HCT116 (cell line): Measurements from ENCODE around the gene DOP1A. TPM values are rescaled to one million over a fixed set of nuclear protein-coding genes. Genes with fewer than 3 reads are reported as not detected.

ENCODE experiments used
- ATAC-seq: fragments of 200-7000 bp; cut with Tn5 transposase; 2 replicates; pipeline ENCODE4 v1.9.1; 2020; ENCODE audit warnings: mild to moderate bottlenecking, moderate library complexity
- BruUV-seq: library from RNA; stranded (reverse); fragments of 400-500 nt; replicated peaks from 2 replicates; lab custom pipeline; 2021; lab: Mats Ljungman, UMichigan
- CTCF ChIA-PET: fragments of 300-600 bp; sonication (Branson Sonifier 250); formaldehyde crosslinking; loops from one replicate; lab custom pipeline; 2021; ENCODE audit warnings: antibody characterized with exemption; lab: Charles Lee
- POLR2A ChIA-PET: fragments of 300-600, 350-600 bp; sonication (Branson Sonifier 250); formaldehyde crosslinking; loops from one replicate; lab custom pipeline; 2021; ENCODE audit warnings: antibody characterized with exemption; lab: Charles Lee
- RAD21 ChIA-PET, 2 experiments: fragments of 300-600 bp; sonication (Branson Sonifier 250); formaldehyde crosslinking; loops; one replicate each; lab custom pipeline; 2023; ENCODE audit warnings: low total read pairs in 2 of 2; ENCODE audit not compliant: uncharacterized antibody in 2 of 2, unreplicated experiment in 2 of 2, low non-redundant PET in 1 of 2; lab: Charles Lee
- DNase-seq: peaks from one replicate; pipeline ENCODE4 v3.0.0-alpha.2; 2010; ENCODE audit warnings: low read depth, low spot score
- H2AFZ ChIP-seq: fragments of 200-600 bp; shearing (Covaris generic), sonication (generic); 2 replicates; pipeline ENCODE4 v1.6.1; 2017; ENCODE audit warnings: low read depth, mixed run types, mixed read lengths, antibody characterized with exemption, low read length; ENCODE audit not compliant: poor library complexity, severe bottlenecking
- H3K27ac ChIP-seq: 2 replicates; pipeline ENCODE4 v1.5.1; 2012; ENCODE audit warnings: low read depth, low read length
- H3K27me3 ChIP-seq: fragments of 200-600 bp; sonication (generic); 2 replicates; pipeline ENCODE4 v1.6.1; 2016; ENCODE audit warnings: mixed run types, low read length, mixed read lengths; ENCODE audit not compliant: insufficient read depth
- H3K36me3 ChIP-seq, 2 experiments: fragments of 200-500 bp in 1 of 2; fragments of 200-600 bp in 1 of 2; sonication (Bioruptor generic) in 1 of 2; sonication (generic) in 1 of 2; 2 replicates each; pipeline versions ENCODE4 v1.5.1 to v1.6.1; 2014 to 2016; ENCODE audit warnings: low read length in 2 of 2, inconsistent platforms in 1 of 2, mixed read lengths in 1 of 2, mixed run types in 1 of 2; ENCODE audit not compliant: insufficient read depth in 2 of 2, control insufficient read depth in 1 of 2
- H3K4me1 ChIP-seq, 2 experiments: fragments of 200-600 bp in 1 of 2; sonication (generic) in 1 of 2; 2 replicates each; pipeline versions ENCODE4 v1.5.1 to v1.6.1; 2012 to 2017; ENCODE audit warnings: low read length in 2 of 2, inconsistent platforms in 1 of 2, mild to moderate bottlenecking in 1 of 2, mixed read lengths in 1 of 2, mixed run types in 1 of 2, moderate library complexity in 1 of 2; ENCODE audit not compliant: insufficient read depth in 2 of 2, control insufficient read depth in 1 of 2
- H3K4me2 ChIP-seq: fragments of 200-600 bp; sonication (generic); 2 replicates; pipeline ENCODE4 v1.6.1; 2017; ENCODE audit warnings: mixed run types, low read length, mixed read lengths
- H3K4me3 ChIP-seq, 2 experiments: fragments of 200-600 bp in 1 of 2; sonication (generic) in 1 of 2; replicated peaks in 1 of 2; 2 replicates each; pipeline ENCODE4 v1.5.1; 2011 to 2016; ENCODE audit warnings: low read length in 2 of 2, control low read depth in 1 of 2, low read depth in 1 of 2, mild to moderate bottlenecking in 1 of 2, mixed read lengths in 1 of 2, mixed run types in 1 of 2
- H3K79me2 ChIP-seq: fragments of 200-600 bp; sonication (generic); 2 replicates; pipeline ENCODE4 v1.6.1; 2017; ENCODE audit warnings: mild to moderate bottlenecking, mixed run types, low read length, moderate library complexity, mixed read lengths; ENCODE audit not compliant: insufficient read depth
- H3K9ac ChIP-seq: fragments of 200-600 bp; sonication (generic); 2 replicates; pipeline ENCODE4 v1.6.1; 2016; ENCODE audit warnings: low read length, mixed read lengths
- H3K9me2 ChIP-seq: fragments of 200-600 bp; sonication (generic), shearing (Covaris generic); 2 replicates; pipeline ENCODE4 v1.6.1; 2017; ENCODE audit warnings: mixed run types, mild to moderate bottlenecking, moderate library complexity; ENCODE audit not compliant: insufficient read depth
- H3K9me3 ChIP-seq, 2 experiments: fragments of 200-500 bp in 1 of 2; fragments of 200-600 bp in 1 of 2; sonication (Bioruptor generic) in 1 of 2; sonication (generic) in 1 of 2; 2 replicates each; pipeline ENCODE4 v1.6.1; 2014 to 2017; ENCODE audit warnings: low read length in 2 of 2, mixed read lengths in 2 of 2, inconsistent platforms in 1 of 2, low read depth in 1 of 2, mild to moderate bottlenecking in 1 of 2, mixed run types in 1 of 2, moderate library complexity in 1 of 2; ENCODE audit not compliant: control insufficient read depth in 1 of 2, insufficient read depth in 1 of 2
- H4K20me1 ChIP-seq: fragments of 200-600 bp; sonication (generic), shearing (Covaris generic); 2 replicates; pipeline ENCODE4 v1.6.1; 2017; ENCODE audit warnings: mixed run types, mild to moderate bottlenecking, moderate library complexity; ENCODE audit not compliant: insufficient read depth
- CEBPB ChIP-seq: IDR thresholded peaks from 2 replicates; pipeline ENCODE4 v1.6.1; 2012; ENCODE audit warnings: low read depth
- EGR1 ChIP-seq: IDR thresholded peaks from 2 replicates; pipeline ENCODE4 v1.6.1; 2012; ENCODE audit warnings: low read depth
- ELF1 ChIP-seq: IDR thresholded peaks from 2 replicates; pipeline ENCODE4 v1.6.1; 2012; ENCODE audit warnings: low read depth, borderline replicate concordance
- EZH2 ChIP-seq: fragments of 200-600 bp; sonication (generic); IDR thresholded peaks from 2 replicates; pipeline ENCODE4 v1.6.1; 2017; ENCODE audit warnings: antibody characterized with exemption, mixed run types
- EZH2phosphoT487 ChIP-seq: fragments of 200-600 bp; IDR thresholded peaks from 2 replicates; pipeline ENCODE4 v1.6.1; 2018; ENCODE audit warnings: antibody characterized with exemption, borderline replicate concordance
- FOSL1 ChIP-seq: IDR thresholded peaks from 2 replicates; pipeline ENCODE4 v1.6.1; 2012; ENCODE audit warnings: low read depth
- POLR2A ChIP-seq: IDR thresholded peaks from 2 replicates; pipeline ENCODE4 v1.7.0; 2011; ENCODE audit warnings: borderline replicate concordance; ENCODE audit not compliant: insufficient read depth, insufficient read length; ENCODE audit errors: extremely low read depth
- POLR2AphosphoS5 ChIP-seq: IDR thresholded peaks from 2 replicates; pipeline ENCODE4 v1.6.1; 2011; ENCODE audit warnings: mild to moderate bottlenecking, low read depth, low read length, moderate library complexity
- RAD21 ChIP-seq: IDR thresholded peaks from 2 replicates; pipeline ENCODE4 v1.6.1; 2012; ENCODE audit warnings: low read depth, mild to moderate bottlenecking
- SP1 ChIP-seq: IDR thresholded peaks from 2 replicates; pipeline ENCODE4 v1.6.1; 2012; ENCODE audit warnings: low read depth
- SRF ChIP-seq: IDR thresholded peaks from 2 replicates; pipeline ENCODE4 v1.6.1; 2012; ENCODE audit warnings: low read depth
- TCF7L2 ChIP-seq: IDR thresholded peaks from 2 replicates; pipeline ENCODE4 v1.7.0; 2011; ENCODE audit warnings: borderline replicate concordance, inconsistent platforms; ENCODE audit not compliant: insufficient read depth, insufficient read length; ENCODE audit errors: extremely low read depth
- YY1 ChIP-seq: IDR thresholded peaks from 2 replicates; pipeline ENCODE4 v1.6.1; 2011; ENCODE audit warnings: low read length, low read depth, moderate library complexity, mild to moderate bottlenecking; ENCODE audit not compliant: insufficient replicate concordance; ENCODE audit errors: extremely low read depth
- ZFX ChIP-seq: fragments of 450-650 bp; IDR thresholded peaks from 2 replicates; pipeline ENCODE4 v1.6.1; 2017
- ZNF274 ChIP-seq: fragments of 200-500 bp; sonication (Bioruptor generic); IDR thresholded peaks from 2 replicates; pipeline ENCODE4 v1.6.1; 2014; ENCODE audit warnings: mild to moderate bottlenecking, low read depth, low read length, inconsistent platforms
- intact Hi-C: fragments of 100-400 bp; cut with micrococcal nuclease; formaldehyde crosslinking; loops from 2 replicates; pipeline ENCODE4 v1.10.0; 2022
- total RNA-seq: library from RNA; stranded (reverse); gene quantifications from one replicate; pipeline ENCODE4 v1.2.1, GENCODE V29; 2021; ENCODE audit not compliant: unreplicated experiment
- TF ChIP-seq, protein P1 (sequence below): IDR thresholded peaks from 2 replicates; pipeline ENCODE4 v1.6.1; 2012
- TF ChIP-seq, protein P2 (sequence below), 3 experiments: fragments of 200-600 bp in 1 of 3; sonication (generic) in 1 of 3; IDR thresholded peaks in 2 of 3; conservative IDR thresholded peaks in 1 of 3; 2 replicates each; pipeline ENCODE4 v1.5.1; 2012 to 2017; ENCODE audit warnings: low read depth in 2 of 3, low read length in 2 of 3, antibody characterized with exemption in 1 of 3, borderline replicate concordance in 1 of 3, control low read depth in 1 of 3, mild to moderate bottlenecking in 1 of 3, mixed read lengths in 1 of 3, mixed run types in 1 of 3, moderate library complexity in 1 of 3; ENCODE audit not compliant: insufficient read depth in 1 of 3

DOP1A gene
- total RNA-seq, 1 experiment from 2014 or later: 7.1 TPM

DNA sequence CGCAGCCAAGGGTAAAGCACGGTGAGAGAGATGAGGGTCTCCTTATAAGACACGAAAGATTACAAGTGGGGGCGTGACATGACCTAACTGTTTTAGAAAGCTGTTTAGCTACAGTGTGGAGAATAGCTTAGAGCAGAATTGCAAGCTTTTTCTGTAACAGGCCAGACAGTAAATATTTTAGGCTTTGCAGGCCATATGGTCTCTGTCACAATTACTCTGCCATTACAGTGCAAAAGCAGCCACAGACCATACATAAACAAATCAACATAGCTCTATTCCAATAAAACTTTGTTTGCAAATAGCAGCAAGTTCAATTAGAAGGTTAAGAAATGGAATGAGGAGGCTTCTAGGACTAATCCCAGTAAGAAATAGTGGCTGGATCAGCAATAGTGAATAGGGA lies 108.8 kb downstream of the DOP1A start:
- Histone ChIP-seq H3K9ac (no peak overlapping the region), H3K79me2 (no peaks in the 10 kb centered on the region), H4K20me1 (no peaks in the 10 kb centered on the region), H3K4me2 (no peak overlapping the region)
- CTCF ChIA-PET: interaction anchor here (1.3 kb wide), 1 partner anchor 111 kb away, joined by 3 read pairs; no protein-coding TSS in a partner anchor
- TF ChIP-seq SRF (no peak), RAD21 (no peak), CEBPB (no peak), ELF1 (no peak), YY1 (no peak), TCF7L2 (no peak), EZH2phosphoT487 (no peak), ZNF274 (no peak), POLR2A (no peak), EGR1 (no peak)
- TF ChIP-seq, protein P1, sequence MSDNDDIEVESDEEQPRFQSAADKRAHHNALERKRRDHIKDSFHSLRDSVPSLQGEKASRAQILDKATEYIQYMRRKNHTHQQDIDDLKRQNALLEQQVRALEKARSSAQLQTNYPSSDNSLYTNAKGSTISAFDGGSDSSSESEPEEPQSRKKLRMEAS: no peak
- TF ChIP-seq, all 23 proteins: peak for 0
- no peak overlapping the region for H3K27ac ChIP-seq
- RAD21 ChIA-PET: no interaction called here
- no peaks in the 10 kb centered on the region for H3K4me1 ChIP-seq
- no peaks in the 10 kb centered on the region for H3K9me2 ChIP-seq
- H3K36me3 ChIP-seq: peaks cover 27 to 39% of the 10 kb centered on the region in 2 experiments
- no peak for DNase-seq
- no peak for ATAC-seq
- H3K4me3 ChIP-seq: no peak overlapping the region
- H3K27me3 ChIP-seq: no peaks in the 10 kb centered on the region
- intact Hi-C loops: no loop called here
- H3K9me3 ChIP-seq: no peaks in the 10 kb centered on the region
- H2AFZ ChIP-seq: no peak overlapping the region
- POLR2A ChIA-PET: no interaction called here
- BruUV-seq: no TSS peak

DNA sequence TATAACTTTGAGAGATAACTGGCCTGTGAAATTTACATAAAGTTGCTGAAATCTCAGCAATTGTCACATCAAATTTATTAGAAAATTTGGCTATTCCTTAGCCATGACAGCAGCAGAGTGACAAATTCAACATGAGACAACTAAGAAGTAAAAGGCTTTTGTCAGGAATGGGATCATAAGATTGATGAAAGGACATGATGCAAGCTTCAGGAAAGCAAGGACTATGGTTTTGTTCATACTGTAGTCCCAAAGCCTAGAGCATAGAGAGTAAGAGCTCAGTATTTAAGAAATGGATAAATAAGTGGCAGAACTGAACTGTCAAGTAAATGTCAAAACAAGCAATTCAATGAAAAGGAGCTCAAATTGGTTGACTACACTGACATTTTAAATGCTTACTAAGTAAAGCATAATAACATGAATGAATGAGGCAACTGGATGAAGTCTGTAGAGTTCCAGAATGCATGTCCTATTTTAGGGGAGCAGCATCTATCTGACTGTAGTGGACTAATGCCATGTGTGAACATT lies 113.0 kb downstream of the DOP1A start:
- no peak for DNase-seq
- no peaks in the 10 kb centered on the region for H3K9me3 ChIP-seq
- H3K9ac ChIP-seq: no peak overlapping the region
- ChIA-PET RAD21 (no interaction called here), CTCF (no interaction called here), POLR2A (no interaction called here)
- no peaks in the 10 kb centered on the region for H3K27me3 ChIP-seq
- no peak overlapping the region for H3K27ac ChIP-seq
- BruUV-seq: no TSS peak
- intact Hi-C loops: no loop called here
- H3K9me2 ChIP-seq: no peaks in the 10 kb centered on the region
- no peak for ATAC-seq
- no peaks in the 10 kb centered on the region for H3K4me1 ChIP-seq
- H2AFZ ChIP-seq: no peak overlapping the region
- no peak overlapping the region for H3K4me2 ChIP-seq
- no peaks in the 10 kb centered on the region for H3K79me2 ChIP-seq
- H4K20me1 ChIP-seq: no peaks in the 10 kb centered on the region
- peaks cover 27 to 35% of the 10 kb centered on the region in 2 experiments; a peak in 3 of 4 replicates for H3K36me3 ChIP-seq
- no peak overlapping the region for H3K4me3 ChIP-seq
- no peak for TF ChIP-seq POLR2A
- TF ChIP-seq SP1: no peak
- TF ChIP-seq EGR1: no peak
- TF ChIP-seq RAD21: no peak
- TF ChIP-seq, protein P2, sequence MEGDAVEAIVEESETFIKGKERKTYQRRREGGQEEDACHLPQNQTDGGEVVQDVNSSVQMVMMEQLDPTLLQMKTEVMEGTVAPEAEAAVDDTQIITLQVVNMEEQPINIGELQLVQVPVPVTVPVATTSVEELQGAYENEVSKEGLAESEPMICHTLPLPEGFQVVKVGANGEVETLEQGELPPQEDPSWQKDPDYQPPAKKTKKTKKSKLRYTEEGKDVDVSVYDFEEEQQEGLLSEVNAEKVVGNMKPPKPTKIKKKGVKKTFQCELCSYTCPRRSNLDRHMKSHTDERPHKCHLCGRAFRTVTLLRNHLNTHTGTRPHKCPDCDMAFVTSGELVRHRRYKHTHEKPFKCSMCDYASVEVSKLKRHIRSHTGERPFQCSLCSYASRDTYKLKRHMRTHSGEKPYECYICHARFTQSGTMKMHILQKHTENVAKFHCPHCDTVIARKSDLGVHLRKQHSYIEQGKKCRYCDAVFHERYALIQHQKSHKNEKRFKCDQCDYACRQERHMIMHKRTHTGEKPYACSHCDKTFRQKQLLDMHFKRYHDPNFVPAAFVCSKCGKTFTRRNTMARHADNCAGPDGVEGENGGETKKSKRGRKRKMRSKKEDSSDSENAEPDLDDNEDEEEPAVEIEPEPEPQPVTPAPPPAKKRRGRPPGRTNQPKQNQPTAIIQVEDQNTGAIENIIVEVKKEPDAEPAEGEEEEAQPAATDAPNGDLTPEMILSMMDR (IDR thresholded peaks at IDR 0.05 in 2 of 3, conservative IDR thresholded peaks at IDR 0.05 in 1 of 3; ENCODE audit: borderline replicate concordance in 1 of 3, insufficient read depth in 1 of 3, low read depth in 2 of 3, low read length in 2 of 3): no peak
- TF ChIP-seq EZH2phosphoT487: no peak
- TF ChIP-seq ZNF274: no peak
- TF ChIP-seq FOSL1: no peak
- no peak for TF ChIP-seq POLR2AphosphoS5
- TF ChIP-seq EZH2: no peak
- TF ChIP-seq ZFX: no peak
